Bronchial epithelial cell (primary cell): ENCODE measurements around the gene PODXL2. TPM values are rescaled to one million over a fixed set of nuclear protein-coding genes. Genes with fewer than 3 reads are reported as not detected.
A peak's percentile ranks its signal among the peaks of the same experiment; 100 is the strongest.

ENCODE experiments used
- DNase-seq: peaks from one replicate; pipeline ENCODE4 v3.0.0-alpha.2; 2010; ENCODE audit warnings: low read depth
- FAIRE-seq: peaks from 2 replicates; lab custom pipeline; 2011; peaks lifted over from hg19 to GRCh38; lab: Jason Lieb, UNC
- H3K27me3 ChIP-seq: 2 replicates; pipeline ENCODE4 v1.5.1; 2011; ENCODE audit warnings: low read length; ENCODE audit not compliant: control insufficient read depth, insufficient read depth
- H3K36me3 ChIP-seq: 2 replicates; pipeline ENCODE4 v1.5.1; 2011; ENCODE audit warnings: low read length; ENCODE audit not compliant: control insufficient read depth, insufficient read depth
- H3K4me3 ChIP-seq: 2 replicates; pipeline ENCODE4 v1.5.1; 2011; ENCODE audit warnings: mild to moderate bottlenecking, low read depth, low read length, control low read depth
- total RNA-seq: library from RNA; depleted of rRNA; stranded (reverse); fragments of >200 nt; gene quantifications from 2 replicates; pipeline ENCODE4 v1.2.1, GENCODE V29; 2014
- TF ChIP-seq, protein P1 (sequence below): IDR thresholded peaks from 2 replicates; pipeline ENCODE4 v1.5.1; 2011; ENCODE audit warnings: mild to moderate bottlenecking, moderate library complexity, low read length, control low read depth, inconsistent platforms; ENCODE audit not compliant: insufficient read depth, severe bottlenecking

Gene PODXL2
- total RNA-seq, 1 donor from 2014 or later: 3.4 TPM

DNA sequence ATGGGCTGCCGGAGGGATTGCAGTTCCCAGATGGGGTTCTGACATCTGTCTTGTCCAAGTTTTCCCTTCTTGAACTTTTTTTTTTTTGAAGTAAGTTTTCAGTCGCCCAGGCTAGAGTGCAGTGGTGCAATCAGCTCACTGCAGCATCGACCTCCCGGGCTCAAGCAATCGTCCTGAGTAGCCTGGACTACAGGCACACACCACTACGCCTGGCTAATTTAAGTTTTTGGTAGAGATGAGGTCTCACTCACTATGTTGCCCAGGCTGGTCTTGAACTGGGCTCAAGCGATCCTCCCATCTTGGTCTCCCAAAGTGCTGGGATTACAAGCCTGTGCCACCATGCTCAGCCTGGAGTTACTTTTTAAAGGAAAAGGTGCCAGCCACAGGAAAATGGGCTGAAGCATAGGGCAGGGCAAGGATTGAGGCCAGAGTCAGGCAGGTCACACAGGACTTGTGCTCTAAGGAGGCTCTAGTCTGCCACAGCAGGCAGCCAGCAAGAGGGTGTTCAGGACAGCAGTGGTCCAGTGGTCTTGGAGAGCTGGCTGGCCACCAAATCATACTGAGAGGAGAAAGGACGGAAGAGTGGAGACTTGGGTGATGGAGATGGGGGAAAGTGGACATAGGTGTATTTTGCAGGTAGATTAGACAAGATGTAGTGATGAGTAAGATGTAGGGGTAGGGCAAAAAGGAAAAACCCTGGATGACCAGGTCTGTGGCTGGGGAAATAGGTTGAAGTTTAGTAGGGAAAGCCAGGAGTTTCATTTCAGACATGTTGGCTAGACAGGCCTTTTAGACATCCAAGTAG is 6.0 kb upstream of the PODXL2 start:
- Histone ChIP-seq H3K36me3 (peaks cover 5% of the 10 kb centered on the region), H3K27me3 (no peaks in the 10 kb centered on the region), H3K4me3 (no peak overlapping the region)
- TF ChIP-seq, protein P1, sequence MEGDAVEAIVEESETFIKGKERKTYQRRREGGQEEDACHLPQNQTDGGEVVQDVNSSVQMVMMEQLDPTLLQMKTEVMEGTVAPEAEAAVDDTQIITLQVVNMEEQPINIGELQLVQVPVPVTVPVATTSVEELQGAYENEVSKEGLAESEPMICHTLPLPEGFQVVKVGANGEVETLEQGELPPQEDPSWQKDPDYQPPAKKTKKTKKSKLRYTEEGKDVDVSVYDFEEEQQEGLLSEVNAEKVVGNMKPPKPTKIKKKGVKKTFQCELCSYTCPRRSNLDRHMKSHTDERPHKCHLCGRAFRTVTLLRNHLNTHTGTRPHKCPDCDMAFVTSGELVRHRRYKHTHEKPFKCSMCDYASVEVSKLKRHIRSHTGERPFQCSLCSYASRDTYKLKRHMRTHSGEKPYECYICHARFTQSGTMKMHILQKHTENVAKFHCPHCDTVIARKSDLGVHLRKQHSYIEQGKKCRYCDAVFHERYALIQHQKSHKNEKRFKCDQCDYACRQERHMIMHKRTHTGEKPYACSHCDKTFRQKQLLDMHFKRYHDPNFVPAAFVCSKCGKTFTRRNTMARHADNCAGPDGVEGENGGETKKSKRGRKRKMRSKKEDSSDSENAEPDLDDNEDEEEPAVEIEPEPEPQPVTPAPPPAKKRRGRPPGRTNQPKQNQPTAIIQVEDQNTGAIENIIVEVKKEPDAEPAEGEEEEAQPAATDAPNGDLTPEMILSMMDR: no peak
- no peak for DNase-seq
- peak; percentile 72 for FAIRE-seq

DNA sequence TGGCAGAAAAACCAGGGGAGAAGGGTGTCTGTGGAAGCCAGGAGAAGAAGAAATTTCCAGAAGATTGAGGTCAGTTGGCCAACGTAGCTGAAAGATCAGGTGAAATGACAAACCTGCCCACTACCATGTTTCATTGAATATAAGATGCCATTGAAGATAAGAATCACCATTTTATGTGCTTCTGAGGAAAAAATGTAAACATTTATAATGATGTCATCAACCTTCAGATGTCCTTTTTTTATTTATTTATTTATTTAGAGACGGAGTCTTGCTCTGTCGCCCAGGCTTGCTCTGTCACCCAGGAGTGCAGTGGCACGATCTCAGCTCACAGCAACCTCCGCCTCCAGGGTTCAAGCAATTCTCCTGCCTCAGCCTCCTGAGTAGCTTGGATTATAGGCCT is 4.9 kb upstream of the PODXL2 start:
- H3K27me3 ChIP-seq: peaks cover 4% of the 10 kb centered on the region
- H3K36me3 ChIP-seq: peaks cover 5% of the 10 kb centered on the region
- DNase-seq (no peak), FAIRE-seq (no peak)
- TF ChIP-seq, protein P1: no peak
- no peak overlapping the region for H3K4me3 ChIP-seq

DNA sequence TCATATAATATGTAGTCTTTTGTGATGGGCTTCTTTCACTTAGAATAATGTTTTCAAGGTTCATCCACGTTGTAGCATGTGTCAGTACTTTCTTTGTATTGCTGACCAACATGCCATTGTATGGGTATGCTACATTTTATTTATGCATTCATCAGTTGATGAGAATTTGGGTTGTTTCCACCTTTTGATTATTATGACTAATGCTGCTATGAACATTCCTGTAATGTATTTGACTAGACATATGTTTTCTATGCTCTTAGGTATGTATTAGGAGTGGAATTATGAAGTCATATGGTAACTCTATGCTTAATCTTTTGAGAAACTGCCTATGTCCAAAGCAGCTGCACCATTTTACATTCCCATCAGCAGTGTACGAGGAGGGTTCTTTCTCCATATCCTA is 3.2 kb upstream of the PODXL2 start:
- Histone ChIP-seq H3K27me3 (peaks cover 13% of the 10 kb centered on the region), H3K4me3 (no peak overlapping the region), H3K36me3 (peaks cover 1% of the 10 kb centered on the region)
- DNase-seq (no peak), FAIRE-seq (no peak)
- TF ChIP-seq, protein P1: no peak

DNA sequence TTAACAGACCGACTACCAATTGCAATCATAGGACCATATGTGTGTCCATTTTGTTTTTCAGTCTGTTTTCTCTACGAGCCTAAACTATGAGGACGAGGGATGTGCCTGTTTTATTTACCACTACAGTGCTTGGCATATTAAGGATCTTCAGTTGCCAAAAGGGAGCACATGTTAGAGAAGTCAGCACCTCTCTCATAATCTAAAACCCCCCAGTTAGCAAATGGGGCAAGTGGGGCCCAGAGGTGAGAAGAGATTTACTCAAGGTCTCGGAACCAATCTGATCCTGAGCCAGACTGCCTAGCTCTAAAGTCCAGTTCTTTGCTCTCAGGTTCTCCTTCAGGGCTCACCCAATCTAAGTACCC is 578 bp upstream of the PODXL2 start:
- Histone ChIP-seq H3K4me3 (no peak overlapping the region), H3K27me3 (peaks cover 13% of the 10 kb centered on the region), H3K36me3 (no peaks in the 10 kb centered on the region)
- FAIRE-seq (peak; percentile 62), DNase-seq (no peak)
- TF ChIP-seq, protein P1: no peak

DNA sequence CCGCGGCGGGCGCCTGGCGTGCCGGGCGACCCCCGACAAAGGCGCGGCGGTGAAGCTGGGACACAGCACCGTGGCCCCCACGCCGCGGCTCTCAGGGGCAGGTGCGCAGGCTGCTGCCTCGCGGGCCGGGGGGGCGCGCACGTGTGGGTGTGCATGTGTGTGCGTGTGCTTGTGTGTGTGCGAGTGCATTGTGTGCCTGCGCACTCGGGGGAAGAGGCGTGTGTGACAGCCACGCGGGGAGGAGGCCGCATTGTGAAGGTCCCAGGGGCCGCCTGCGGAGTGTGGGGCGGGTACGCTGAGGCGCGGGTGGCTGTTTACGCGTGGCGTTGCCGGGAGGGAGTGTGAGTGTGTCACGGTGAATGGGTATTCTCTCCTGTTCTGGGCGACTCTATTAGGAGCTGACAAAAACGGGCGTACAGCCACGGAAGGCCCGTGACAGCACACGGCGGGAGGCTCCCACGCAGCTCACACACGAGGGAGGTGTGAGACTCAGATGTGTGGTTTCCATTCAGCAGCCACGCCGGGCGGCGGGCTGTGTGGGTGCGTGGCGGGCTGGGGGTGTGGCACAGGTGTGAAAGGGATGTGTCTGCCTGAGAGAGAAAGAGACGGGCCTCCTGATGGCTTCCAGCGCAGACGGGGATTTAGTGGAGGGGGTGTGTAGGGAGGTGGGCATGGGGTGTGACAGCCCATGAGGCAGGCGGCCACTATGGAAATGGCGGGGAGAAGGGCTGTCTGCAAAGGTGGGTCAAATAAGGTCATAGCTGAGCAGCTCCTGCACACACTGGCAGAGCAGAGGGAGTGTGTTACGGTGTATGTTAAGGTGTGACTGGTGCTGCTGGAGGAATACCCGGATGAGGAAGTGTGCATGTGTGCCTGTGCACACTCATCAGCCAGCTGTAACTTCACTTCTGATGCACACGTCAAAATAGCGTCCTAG is 750 bp downstream of the PODXL2 start:
- TF ChIP-seq, protein P1: no peak
- DNase-seq (no peak), FAIRE-seq (peak; percentile 92)
- Histone ChIP-seq H3K4me3 (peak overlapping the region; percentile 39), H3K27me3 (peaks cover 13% of the 10 kb centered on the region), H3K36me3 (no peaks in the 10 kb centered on the region)
